K562 (cell line): ENCODE measurements around the gene EGFL7. TPM values are rescaled to one million over a fixed set of nuclear protein-coding genes. Genes with fewer than 3 reads are reported as not detected.
A peak's percentile ranks its signal among the peaks of the same experiment; 100 is the strongest.

Experiments used
- ATAC-seq: fragments of 200-7000 bp; cut with Tn5 transposase; 3 replicates; pipeline ENCODE4 v1.9.1; 2020; ENCODE audit warnings: moderate library complexity
- BruUV-seq: library from RNA; stranded (reverse); fragments of 400-500 nt; replicated peaks from 2 replicates; lab custom pipeline; 2021; lab: Mats Ljungman, UMichigan
- CTCF ChIA-PET: fragments of 300-600 bp; formaldehyde crosslinking; extraction: SDS; loops from one replicate; lab custom pipeline; 2021; ENCODE audit warnings: low intra/inter-chr PET ratio; lab: Yijun Ruan, JAX
- POLR2A ChIA-PET: fragments of 300-600, 350-650 bp; sonication (Branson Sonifier 250); formaldehyde crosslinking; extraction: SDS; loops from one replicate; lab custom pipeline; 2021; ENCODE audit warnings: antibody characterized with exemption, inconsistent platforms; lab: Yijun Ruan, JAX
- DNase-seq, 4 experiments: peaks; one replicate each; pipeline versions ENCODE4 v3.0.0 to v3.0.0-alpha.2; 2011 to 2018; ENCODE audit warnings: low spot score in 3 of 4, mixed read lengths in 3 of 4; ENCODE audit errors: extremely low read depth in 1 of 4
- FAIRE-seq: peaks from 2 replicates; lab custom pipeline; 2011; peaks lifted over from hg19 to GRCh38; lab: Jason Lieb, UNC
- H2AFZ ChIP-seq: 2 replicates; pipeline ENCODE4 v1.6.0; 2011; ENCODE audit warnings: low read depth, low read length, control low read depth, inconsistent platforms
- H3K27ac ChIP-seq: fragments of 200-600 bp; 3 replicates; pipeline ENCODE4 v1.8.0; 2011; ENCODE audit warnings: low read depth, mild to moderate bottlenecking, control low read depth, inconsistent platforms, low read length, moderate library complexity, mixed read lengths; ENCODE audit errors: extremely low read depth
- H3K27me3 ChIP-seq, 2 experiments: fragments of 300-600 bp in 1 of 2; 2 replicates in 1 of 2; 3 replicates in 1 of 2; pipeline versions ENCODE4 v1.6.0 to v1.8.0; 2011; ENCODE audit warnings: inconsistent platforms in 2 of 2, low read length in 2 of 2, mild to moderate bottlenecking in 1 of 2, mixed read lengths in 1 of 2, moderate library complexity in 1 of 2; ENCODE audit not compliant: control insufficient read depth in 2 of 2, insufficient read depth in 2 of 2
- H3K36me3 ChIP-seq: fragments of 300-600 bp; 3 replicates; pipeline ENCODE4 v1.8.0; 2011; ENCODE audit warnings: mild to moderate bottlenecking, low read length, inconsistent platforms; ENCODE audit not compliant: control insufficient read depth, insufficient read depth
- H3K4me1 ChIP-seq, 2 experiments: fragments of 200-600 bp in 1 of 2; replicated peaks in 1 of 2; 2 replicates in 1 of 2; 3 replicates in 1 of 2; pipeline versions ENCODE4 v1.5.1 to v1.8.0; 2011; ENCODE audit warnings: inconsistent platforms in 2 of 2, low read length in 2 of 2, mild to moderate bottlenecking in 1 of 2, mixed read lengths in 1 of 2, moderate library complexity in 1 of 2; ENCODE audit not compliant: control insufficient read depth in 2 of 2, insufficient read depth in 2 of 2
- H3K4me2 ChIP-seq: 2 replicates; pipeline ENCODE4 v1.6.1; 2011; ENCODE audit warnings: low read length, control low read depth, inconsistent platforms, mixed read lengths; ENCODE audit not compliant: insufficient read depth
- H3K4me3 ChIP-seq: fragments of 200-600 bp; sonication (generic), shearing (Covaris generic); 2 replicates; pipeline ENCODE4 v1.5.1; 2016; ENCODE audit warnings: control low read depth, inconsistent platforms
- H3K79me2 ChIP-seq: fragments of 200-600 bp; 3 replicates; pipeline ENCODE4 v1.8.0; 2011; ENCODE audit warnings: low read length, inconsistent platforms; ENCODE audit not compliant: control insufficient read depth, insufficient read depth
- H3K9ac ChIP-seq, 2 experiments: 2 replicates each; pipeline versions ENCODE4 v1.6.0 to v1.6.1; 2011; ENCODE audit warnings: low read depth in 2 of 2, low read length in 2 of 2, control low read depth in 1 of 2, inconsistent platforms in 1 of 2, mild to moderate bottlenecking in 1 of 2, mixed read lengths in 1 of 2; ENCODE audit not compliant: insufficient read depth in 1 of 2
- H3K9me1 ChIP-seq: one replicate; pipeline ENCODE4 v1.6.0; 2011; ENCODE audit warnings: inconsistent platforms, mild to moderate bottlenecking, low read length, moderate library complexity; ENCODE audit not compliant: control insufficient read depth, insufficient read depth
- H3K9me3 ChIP-seq: replicated peaks from 2 replicates; pipeline ENCODE4 v1.5.1; 2011; ENCODE audit warnings: low read depth, low read length, inconsistent platforms; ENCODE audit not compliant: control insufficient read depth, insufficient read depth
- H4K20me1 ChIP-seq: replicated peaks from 2 replicates; pipeline ENCODE4 v1.6.1; 2011; ENCODE audit warnings: low read length, inconsistent platforms, mixed read lengths; ENCODE audit not compliant: control insufficient read depth, insufficient read depth
- BRD4 ChIP-seq: fragments of 200-600 bp; sonication (generic); IDR thresholded peaks from 2 replicates; pipeline ENCODE4 v1.6.1; 2017; ENCODE audit warnings: inconsistent platforms
- CCAR2 ChIP-seq: fragments of 200-400 bp; formaldehyde crosslinking; IDR thresholded peaks from 2 replicates; pipeline ENCODE4 v1.6.1; 2017; ENCODE audit warnings: mild to moderate bottlenecking, low read depth, low read length
- CEBPB ChIP-seq: fragments of 450-650 bp; IDR thresholded peaks from 2 replicates; pipeline ENCODE4 v1.6.1; 2016; ENCODE audit warnings: missing genetic modification characterization, missing compliant biosample characterization
- COPS2 ChIP-seq: fragments of 450-650 bp; conservative IDR thresholded peaks from 2 replicates; pipeline ENCODE4 v1.6.1; 2016; ENCODE audit warnings: mild to moderate bottlenecking, moderate library complexity
- FOXK2 ChIP-seq, 2 experiments: fragments of 450-650 bp; IDR thresholded peaks in 1 of 2; conservative IDR thresholded peaks in 1 of 2; 2 replicates each; pipeline ENCODE4 v1.6.1; 2016; ENCODE audit warnings: low read depth in 2 of 2, mild to moderate bottlenecking in 1 of 2
- GATAD2A ChIP-seq: fragments of 450-650 bp; IDR thresholded peaks from 2 replicates; pipeline ENCODE4 v1.6.1; 2017
- LARP7 ChIP-seq: fragments of 450-650 bp; IDR thresholded peaks from 2 replicates; pipeline ENCODE4 v1.6.1; 2016
- MEF2D ChIP-seq: conservative IDR thresholded peaks from 2 replicates; pipeline ENCODE4 v1.6.1; 2016; ENCODE audit warnings: low read depth, missing genetic modification characterization, missing compliant biosample characterization
- MYBL2 ChIP-seq, 2 experiments: fragments of 450-650 bp in 1 of 2; sonication (generic) in 1 of 2; formaldehyde crosslinking in 1 of 2; IDR thresholded peaks; 2 replicates each; pipeline versions ENCODE4 v1.6.1 to v1.8.1; 2017 to 2022; ENCODE audit warnings: borderline replicate concordance in 1 of 2, inconsistent platforms in 1 of 2, low read depth in 1 of 2, mild to moderate bottlenecking in 1 of 2, missing genetic modification reagents in 1 of 2, moderate library complexity in 1 of 2
- NR2F6 ChIP-seq: fragments of 450-650 bp; formaldehyde crosslinking; IDR thresholded peaks from 2 replicates; pipeline ENCODE4 v1.4.0; 2020; ENCODE audit warnings: mild to moderate bottlenecking
- SRSF9 ChIP-seq: fragments of 200-400 bp; formaldehyde crosslinking; IDR thresholded peaks from 2 replicates; pipeline ENCODE4 v1.6.1; 2017; ENCODE audit warnings: low read depth, low read length, borderline replicate concordance
- ZNF280B ChIP-seq: fragments of 250-450 bp; sonication (Bioruptor Pico); IDR thresholded peaks from 2 replicates; pipeline ENCODE4 v1.5.1; 2021; ENCODE audit warnings: mild to moderate bottlenecking
- ZNF583 ChIP-seq: fragments of 250-450 bp; sonication (Bioruptor Pico); IDR thresholded peaks from 2 replicates; pipeline ENCODE4 v1.4.0; 2020
- ZNF592 ChIP-seq: fragments of 450-650 bp; IDR thresholded peaks from 2 replicates; pipeline ENCODE4 v1.6.1; 2017; ENCODE audit warnings: antibody characterized with exemption, mild to moderate bottlenecking
- WGBS: fragments of 100-300 bp; shearing (Covaris generic); methylation state at CpG from one replicate; pipeline ENCODE4 v1.1.6; 2016; ENCODE audit warnings: low coverage, mixed read lengths; ENCODE audit not compliant: insufficient coverage; ENCODE audit errors: missing lambda C conversion rate; 5-methylcytosine and 5-hydroxymethylcytosine counted together
- in situ Hi-C: fragments of 300-500 bp; cut with MboI; formaldehyde crosslinking; loops from 4 replicates; pipeline ENCODE4 v1.15.0; 2018; ENCODE audit warnings: inconsistent platforms, mixed read lengths
- intact Hi-C: fragments of 100-400 bp; cut with micrococcal nuclease; formaldehyde crosslinking; loops from 2 replicates; pipeline ENCODE4 v1.14.2; 2022
- polyA plus RNA-seq, 8 experiments: library from polyadenylated mRNA; depleted of rRNA in 4 of 8; stranded (reverse) in 5 of 8; unstranded in 3 of 8; fragments of >200 nt; fragmentation: Nextera tagmentation in 2 of 8; fragmentation: Illumina TruSeq in 1 of 8; extraction: Ambion mirVana in 2 of 8; extraction: Trizol in 1 of 8; gene quantifications; 2 replicates each; pipeline versions ENCODE4 v1.2.1 to v1.2.3, GENCODE V29; 2011 to 2014; ENCODE audit warnings: inconsistent platforms in 1 of 8, missing spikeins in 1 of 8
- total RNA-seq, 7 experiments: library from RNA; depleted of rRNA in 6 of 7; stranded (reverse); fragments of >200 nt in 6 of 7; fragmentation: Illumina TruSeq in 2 of 7; extraction: Trizol in 2 of 7; gene quantifications; 2 replicates each; pipeline versions ENCODE4 v1.2.1 to v1.2.3, GENCODE V29; 2011 to 2021; ENCODE audit warnings: low replicate concordance in 1 of 7

Gene EGFL7
- total and polyA plus RNA-seq, 9 of the 15 experiments (the other 6 are each of a cell fraction or from before 2014, with no cell fraction given) = 1.5 to 286 (median 55.5) TPM

GRCh38 chr9:136645903-136646754 lies 16.6 kb upstream of the EGFL7 start:
- H3K79me2 ChIP-seq = peaks cover 31% of the 10 kb centered on the region
- peak overlapping the region; percentile 77 for H3K4me2 ChIP-seq
- H4K20me1 ChIP-seq = no peaks in the 10 kb centered on the region
- no peaks in the 10 kb centered on the region for H3K9me1 ChIP-seq
- intact Hi-C loops = loop anchor here (1.0 to 5.0 kb wide), 3 partner anchors 15 to 46 kb away; partner anchors contain the start of gene EGFL7
- WGBS = 12% methylated on average over 37 of the region's 40 CpGs
- peak; percentile 86 for ATAC-seq
- peak overlapping the region; percentile 75 to 94 for H3K9ac ChIP-seq
- peak overlapping the region; percentile 41 for H3K4me3 ChIP-seq
- no peaks in the 10 kb centered on the region for H3K9me3 ChIP-seq
- POLR2A ChIA-PET = interaction anchor here (0.6 to 1.3 kb wide), 8 partner anchors 9 to 255 kb away, joined by 3 to 5 read pairs (median 4); no protein-coding TSS in a partner anchor
- peak; percentile 84 for FAIRE-seq
- no TSS peak for BruUV-seq
- in situ Hi-C loops = loop anchor here (25.0 kb wide), 1 partner anchor 309 kb away; the partner anchor contains the start of gene GPSM1
- H2AFZ ChIP-seq = peak overlapping the region; percentile 82
- CTCF ChIA-PET = interaction anchor here (0.7 to 3.0 kb wide), 3 partner anchors 19 to 114 kb away, joined by 3 to 12 read pairs (median 3); no protein-coding TSS in a partner anchor
- DNase-seq = peak; percentile 84 to 91 (median 88)
- no peaks in the 10 kb centered on the region for H3K27me3 ChIP-seq
- peaks cover 41 to 52% of the 10 kb centered on the region in 2 experiments for H3K4me1 ChIP-seq
- no peaks in the 10 kb centered on the region for H3K36me3 ChIP-seq
- H3K27ac ChIP-seq = peak overlapping the region; percentile 83
- no peak for TF ChIP-seq ZNF280B
- peak; percentile 87; the same call in 1 of the 2 replicates for TF ChIP-seq ZNF592
- 0 out of 2 replicates have a peak, but pooled peaks have one; percentile 42 for TF ChIP-seq ZNF583 (CRISPR knock-in tag)
- no peak for TF ChIP-seq MEF2D (tag)
- no peak for TF ChIP-seq CEBPB
- TF ChIP-seq CCAR2 = no peak
- TF ChIP-seq FOXK2 (conservative IDR thresholded peaks at IDR 0.05 in 1 of 2, IDR thresholded peaks at IDR 0.05 in 1 of 2; ENCODE audit: low read depth in 2 of 2) = no peak
- no peak for TF ChIP-seq NR2F6 (CRISPR knock-in tag)
- no peak for TF ChIP-seq MYBL2 (IDR thresholded peaks at IDR 0.05; ENCODE audit: low read depth)
- TF ChIP-seq MYBL2 (CRISPR knock-in tag; IDR thresholded peaks at IDR 0.05; ENCODE audit: borderline replicate concordance) = no peak
- peak; percentile 43; the same call in 1 of the 2 replicates for TF ChIP-seq GATAD2A
- TF ChIP-seq BRD4 = no peak; the same call in 1 of the 2 replicates
- no peak for TF ChIP-seq SRSF9
- no peak for TF ChIP-seq LARP7
- no peak for TF ChIP-seq COPS2
